ENCODE measurements around the gene SRSF7. TPM values are rescaled to one million over a fixed set of nuclear protein-coding genes. Genes with fewer than 3 reads are reported as not detected.
"Not testable (repeated sequence)": the region's sequence is repeated elsewhere in the genome, so short reads cannot be mapped to it uniquely, and the experiment has no call there.

Gene SRSF7
- total RNA-seq, 3 donors from 2014 or later = 431 to 454 (median 451) TPM

DNA sequence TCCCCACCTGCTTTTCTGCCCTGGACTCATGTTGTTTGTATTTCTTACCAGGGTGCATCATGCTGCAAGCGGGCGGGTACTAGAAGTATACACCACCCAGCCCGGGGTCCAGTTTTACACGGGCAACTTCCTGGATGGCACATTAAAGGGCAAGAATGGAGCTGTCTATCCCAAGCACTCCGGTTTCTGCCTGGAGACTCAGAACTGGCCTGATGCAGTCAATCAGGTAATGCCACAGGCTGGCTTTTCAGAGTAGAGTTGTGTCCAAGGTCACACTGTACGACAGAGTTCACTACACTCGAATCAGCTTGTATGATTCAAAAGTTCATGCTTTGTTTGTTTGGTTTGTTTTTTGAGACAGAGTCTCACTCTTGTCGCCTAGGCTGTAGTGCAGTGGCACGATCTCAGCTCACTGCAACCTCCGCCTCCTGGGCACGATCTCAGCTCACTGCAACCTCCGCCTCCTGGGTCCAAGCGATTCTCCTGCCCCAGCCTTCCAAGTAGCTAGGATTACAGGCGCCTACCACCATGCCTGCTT is 19.4 kb downstream of the SRSF7 start:
- no peaks in the 10 kb centered on the region for H3K4me1 Mint-ChIP-seq (ENCODE audit: low read depth)
- peaks cover 26% of the 10 kb centered on the region for H3K36me3 Mint-ChIP-seq (ENCODE audit: insufficient read depth)
- no peak overlapping the region for H3K4me3 Mint-ChIP-seq
- DNase-seq (no peak), ATAC-seq (no peak)
- H3K27me3 Mint-ChIP-seq (ENCODE audit: low read depth) = no peaks in the 10 kb centered on the region
- no peaks in the 10 kb centered on the region for H3K9me3 Mint-ChIP-seq

DNA sequence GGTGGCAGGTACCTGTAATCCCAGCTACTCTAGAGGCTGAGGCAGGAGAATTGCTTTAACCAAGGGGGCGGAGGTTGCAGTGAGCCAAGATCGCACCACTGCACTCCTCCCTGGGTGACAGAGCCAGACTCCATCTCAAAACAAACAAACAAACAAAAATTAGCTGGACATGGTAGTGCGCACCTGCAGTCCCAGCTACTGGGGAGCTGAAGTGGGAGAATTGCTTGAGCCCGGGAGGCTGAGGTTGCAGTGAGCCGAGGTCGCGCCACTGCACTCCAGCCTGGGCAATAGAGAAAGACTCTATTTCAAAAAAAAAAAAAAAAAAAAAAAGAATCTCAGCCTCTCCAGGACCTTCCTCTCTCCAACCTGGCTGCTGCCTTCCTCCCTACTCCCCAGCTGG is 20.1 kb downstream of the SRSF7 start:
- Mint-ChIP-seq H3K4me1 (ENCODE audit: low read depth) (no peaks in the 10 kb centered on the region), H3K4me3 (no peak overlapping the region), H3K9me3 (no peaks in the 10 kb centered on the region), H3K36me3 (ENCODE audit: insufficient read depth) (peaks cover 26% of the 10 kb centered on the region), H3K27me3 (ENCODE audit: low read depth) (no peaks in the 10 kb centered on the region)
- no peak for ATAC-seq
- DNase-seq = no peak

DNA sequence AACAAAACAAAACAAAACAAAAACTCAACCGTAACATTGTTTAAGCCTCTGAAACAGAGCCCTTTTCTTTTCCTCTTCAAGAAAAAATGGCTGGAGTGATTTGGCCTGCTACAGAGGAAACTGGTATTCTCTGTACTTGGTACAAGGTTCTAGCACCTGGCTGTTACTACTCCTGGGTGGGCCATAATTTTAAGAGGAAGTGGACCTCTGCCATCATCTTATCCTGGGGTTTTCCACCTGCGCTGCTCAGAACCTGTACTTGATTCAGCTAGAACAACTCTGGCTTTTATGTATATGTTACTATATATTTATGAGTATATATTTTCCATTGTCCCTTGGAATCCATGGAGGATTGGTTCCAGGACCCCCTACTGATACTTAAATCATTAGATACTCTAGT is 22.5 kb downstream of the SRSF7 start:
- Mint-ChIP-seq H3K9me3 (no peaks in the 10 kb centered on the region), H3K4me1 (ENCODE audit: low read depth) (peaks cover 20% of the 10 kb centered on the region), H3K4me3 (no peak overlapping the region), H3K27me3 (ENCODE audit: low read depth) (no peaks in the 10 kb centered on the region), H3K36me3 (ENCODE audit: insufficient read depth) (peaks cover 21% of the 10 kb centered on the region)
- ATAC-seq (no peak), DNase-seq (no peak)

DNA sequence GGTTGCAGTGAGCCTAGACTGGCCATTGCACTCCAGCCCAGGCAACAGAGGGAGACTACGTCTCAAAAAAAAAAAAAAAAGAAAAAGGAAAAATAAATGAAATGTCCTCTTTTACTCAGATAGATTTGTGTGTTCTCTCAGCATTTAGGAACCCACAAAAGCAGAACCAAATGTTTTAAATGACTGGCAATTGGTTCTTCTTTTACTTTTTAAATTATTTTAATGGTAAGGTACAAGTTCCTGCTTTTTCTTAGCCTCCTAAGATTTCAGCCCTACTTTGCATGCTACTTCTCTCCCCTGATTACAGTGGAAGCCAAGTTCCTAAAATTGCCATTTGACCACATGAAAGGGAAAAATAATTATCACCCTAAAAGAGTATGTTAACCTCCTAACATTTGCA is 23.5 kb downstream of the SRSF7 start:
- ATAC-seq (no peak), DNase-seq (no peak)
- H3K4me1 Mint-ChIP-seq (ENCODE audit: low read depth) = peaks cover 30% of the 10 kb centered on the region
- no peaks in the 10 kb centered on the region for H3K9me3 Mint-ChIP-seq
- H3K36me3 Mint-ChIP-seq (ENCODE audit: insufficient read depth) = peaks cover 16% of the 10 kb centered on the region
- H3K27me3 Mint-ChIP-seq (ENCODE audit: low read depth) = no peaks in the 10 kb centered on the region
- H3K4me3 Mint-ChIP-seq = no peak overlapping the region

DNA sequence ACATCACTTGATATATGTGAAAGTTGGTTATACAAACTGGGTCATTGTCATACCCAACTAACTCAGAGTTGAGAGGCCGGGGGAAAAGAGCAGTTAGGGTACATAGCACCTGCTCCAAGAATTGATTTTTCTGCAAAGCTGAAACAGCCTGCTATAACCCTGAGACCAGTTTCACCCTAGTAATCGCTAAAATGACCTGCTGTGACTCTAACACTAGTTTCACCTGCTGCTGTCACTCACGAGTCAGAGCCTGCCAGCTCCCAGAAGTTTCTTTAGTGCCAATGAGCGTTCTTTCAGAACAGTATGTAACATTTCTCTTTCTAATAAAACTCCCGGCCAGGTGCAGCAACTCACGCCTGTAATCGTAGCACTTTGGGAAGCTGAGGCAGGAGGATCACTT is 28.0 kb downstream of the SRSF7 start:
- no peak for DNase-seq
- ATAC-seq = peak; percentile 59 to 60
- H3K36me3 Mint-ChIP-seq (ENCODE audit: insufficient read depth) = peaks cover 16% of the 10 kb centered on the region

DNA sequence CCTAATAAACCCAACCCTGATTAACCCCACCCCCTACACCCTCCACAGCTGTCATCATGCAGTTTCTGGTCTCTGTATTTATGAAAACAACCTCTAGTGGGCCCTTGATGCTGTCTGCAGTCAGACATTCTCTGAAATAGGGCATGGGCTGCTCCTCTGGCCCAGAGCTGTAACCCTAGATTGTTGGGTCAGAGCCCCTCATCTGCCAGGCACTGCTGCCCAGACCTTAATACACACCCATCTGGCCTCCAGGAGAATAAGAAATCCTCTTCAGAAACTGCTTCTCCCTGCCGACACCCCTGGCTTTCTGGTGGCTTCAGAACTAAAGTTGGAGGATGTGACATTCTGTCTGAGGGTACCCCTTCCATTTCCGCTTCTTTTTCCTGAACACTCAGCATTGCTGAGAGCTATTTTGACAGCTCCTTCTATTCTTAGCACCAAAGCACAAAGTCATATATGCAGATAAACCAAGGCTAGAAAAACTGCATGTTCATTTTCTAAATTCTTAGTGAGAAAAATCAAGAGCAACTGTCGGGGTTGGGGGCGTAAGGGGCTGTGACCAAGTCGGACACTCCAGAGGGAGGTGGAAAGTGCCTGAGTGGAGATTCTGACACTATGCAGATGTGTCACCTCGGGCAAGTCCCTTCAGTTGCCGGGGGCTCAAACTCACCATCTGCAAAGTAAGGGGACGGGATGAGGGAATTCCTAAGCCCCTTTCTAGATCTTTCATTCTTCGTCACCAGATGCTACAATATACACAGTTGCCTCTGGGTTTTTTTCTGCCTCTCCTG is 28.7 kb downstream of the SRSF7 start:
- Mint-ChIP-seq H3K4me1 (ENCODE audit: low read depth) (peaks cover 54% of the 10 kb centered on the region), H3K4me3 (peak overlapping the region; percentile 64), H3K36me3 (ENCODE audit: insufficient read depth) (peaks cover 16% of the 10 kb centered on the region), H3K9me3 (peaks cover 3% of the 10 kb centered on the region), H3K27me3 (ENCODE audit: low read depth) (no peaks in the 10 kb centered on the region)
- ATAC-seq = peak; percentile 80 to 86
- peak; percentile 48 for DNase-seq

More for the DNA sequence above, 28.0 kb downstream of the SRSF7 start:
- Mint-ChIP-seq H3K4me1 (ENCODE audit: low read depth) (peaks cover 54% of the 10 kb centered on the region), H3K27me3 (ENCODE audit: low read depth) (no peaks in the 10 kb centered on the region), H3K4me3 (peak overlapping the region; percentile 64), H3K9me3 (peaks cover 3% of the 10 kb centered on the region)

DNA sequence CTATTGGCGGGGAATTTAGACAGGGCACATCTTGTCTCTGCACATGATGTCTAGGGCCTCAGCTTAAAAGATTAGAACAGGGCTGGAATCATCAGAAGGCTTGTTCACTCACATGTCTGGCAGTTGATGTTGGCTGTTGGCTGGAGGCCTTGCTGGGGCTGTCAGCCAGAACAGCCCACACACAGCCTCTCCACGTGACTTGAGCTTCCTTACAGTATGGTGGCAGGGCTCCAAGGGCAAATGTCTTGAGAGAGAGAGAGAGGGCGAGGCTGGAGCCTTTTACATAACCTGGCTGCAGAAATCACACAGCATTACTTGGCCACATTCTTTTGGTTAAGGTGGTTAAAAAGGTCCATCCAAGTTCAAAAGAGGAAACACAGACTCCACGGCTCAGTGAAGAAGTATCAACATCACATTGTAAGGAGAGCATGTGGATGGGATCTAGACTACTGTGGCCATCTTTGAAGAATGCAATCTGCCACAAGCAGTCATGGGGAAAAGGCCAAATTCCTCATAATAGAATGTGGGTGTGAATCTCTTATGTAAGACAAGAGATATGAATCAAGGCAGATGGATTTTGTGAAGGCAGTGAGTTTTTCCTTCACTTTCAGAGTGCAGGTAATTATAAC is 30.4 kb downstream of the SRSF7 start:
- Mint-ChIP-seq H3K27me3 (ENCODE audit: low read depth) (no peaks in the 10 kb centered on the region), H3K36me3 (ENCODE audit: insufficient read depth) (peaks cover 21% of the 10 kb centered on the region), H3K4me1 (ENCODE audit: low read depth) (peaks cover 59% of the 10 kb centered on the region), H3K4me3 (peak overlapping the region; percentile 37), H3K9me3 (peaks cover 3% of the 10 kb centered on the region)
- DNase-seq (no peak), ATAC-seq (no peak)

DNA sequence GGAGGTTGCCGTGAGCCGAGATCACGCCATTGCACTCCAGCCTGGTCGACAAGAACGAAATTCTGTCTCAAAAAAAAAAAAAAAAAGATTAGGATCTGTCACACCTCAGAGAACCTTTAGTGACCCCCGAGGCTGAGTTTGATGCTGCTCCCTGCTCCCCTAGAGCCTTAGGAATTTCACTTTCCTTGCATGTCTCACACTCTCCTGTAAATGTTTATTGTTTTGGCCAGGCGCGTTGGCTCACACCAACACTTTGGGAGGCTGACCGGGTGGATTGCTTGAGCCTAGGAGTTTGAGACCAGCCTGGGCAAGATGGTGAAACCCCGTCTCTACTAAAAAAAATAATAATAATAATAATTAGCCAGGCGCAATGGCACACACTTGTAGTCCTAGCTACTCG is 31.5 kb downstream of the SRSF7 start:
- DNase-seq (no peak), ATAC-seq (no peak)
- Mint-ChIP-seq H3K36me3 (ENCODE audit: insufficient read depth) (peaks cover 27% of the 10 kb centered on the region), H3K9me3 (peaks cover 3% of the 10 kb centered on the region), H3K4me3 (no peak overlapping the region), H3K4me1 (ENCODE audit: low read depth) (peaks cover 60% of the 10 kb centered on the region), H3K27me3 (ENCODE audit: low read depth) (no peaks in the 10 kb centered on the region)

DNA sequence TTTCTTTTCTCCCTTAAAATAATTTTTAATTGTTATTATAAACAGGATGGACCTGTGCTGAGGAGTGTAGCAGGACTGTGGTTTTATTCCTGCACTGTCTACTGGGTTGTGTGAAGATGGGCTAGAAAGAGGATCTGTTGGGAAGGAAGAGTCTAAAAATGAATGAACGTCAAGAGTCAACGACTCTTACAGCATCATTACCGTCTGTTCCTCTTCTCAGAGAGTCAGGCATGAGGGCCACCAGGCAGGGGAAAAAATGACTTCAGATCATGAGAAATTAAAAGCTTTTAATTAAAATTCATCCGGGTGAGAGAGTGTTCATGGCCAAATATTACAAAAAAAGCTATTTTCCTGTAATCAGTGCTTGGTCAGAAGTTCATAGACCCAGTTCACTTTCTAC is 32.6 kb downstream of the SRSF7 start:
- no peak for DNase-seq
- H3K27me3 Mint-ChIP-seq (ENCODE audit: low read depth) = no peaks in the 10 kb centered on the region
- no peak for ATAC-seq
- H3K4me3 Mint-ChIP-seq = no peak overlapping the region
- peaks cover 29% of the 10 kb centered on the region for H3K36me3 Mint-ChIP-seq (ENCODE audit: insufficient read depth)
- peaks cover 57% of the 10 kb centered on the region for H3K4me1 Mint-ChIP-seq (ENCODE audit: low read depth)
- H3K9me3 Mint-ChIP-seq = peaks cover 3% of the 10 kb centered on the region

DNA sequence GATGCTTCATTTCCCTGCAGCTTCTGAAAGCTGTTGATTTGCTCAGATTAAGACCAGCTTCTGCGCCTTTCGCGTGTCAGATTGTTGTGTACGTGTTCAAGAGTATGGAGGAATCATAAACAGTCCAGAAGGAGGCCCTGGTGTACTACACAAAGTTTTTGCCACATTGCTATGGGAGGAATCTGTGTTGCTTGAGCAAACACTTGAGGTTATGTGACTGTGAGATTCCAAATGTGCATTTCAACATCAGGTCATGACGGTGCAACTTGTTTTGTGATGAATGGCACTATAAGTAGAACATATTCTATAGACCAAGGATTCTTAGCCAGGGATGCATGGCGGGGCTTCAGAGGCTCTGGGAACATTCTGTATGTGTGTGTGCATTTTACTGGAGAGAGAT is 35.0 kb downstream of the SRSF7 start:
- DNase-seq (no peak), ATAC-seq (no peak)
- peaks cover 7% of the 10 kb centered on the region for H3K9me3 Mint-ChIP-seq
- H3K4me3 Mint-ChIP-seq = no peak overlapping the region
- H3K4me1 Mint-ChIP-seq (ENCODE audit: low read depth) = peaks cover 52% of the 10 kb centered on the region
- H3K36me3 Mint-ChIP-seq (ENCODE audit: insufficient read depth) = peaks cover 33% of the 10 kb centered on the region
- H3K27me3 Mint-ChIP-seq (ENCODE audit: low read depth) = no peaks in the 10 kb centered on the region

DNA sequence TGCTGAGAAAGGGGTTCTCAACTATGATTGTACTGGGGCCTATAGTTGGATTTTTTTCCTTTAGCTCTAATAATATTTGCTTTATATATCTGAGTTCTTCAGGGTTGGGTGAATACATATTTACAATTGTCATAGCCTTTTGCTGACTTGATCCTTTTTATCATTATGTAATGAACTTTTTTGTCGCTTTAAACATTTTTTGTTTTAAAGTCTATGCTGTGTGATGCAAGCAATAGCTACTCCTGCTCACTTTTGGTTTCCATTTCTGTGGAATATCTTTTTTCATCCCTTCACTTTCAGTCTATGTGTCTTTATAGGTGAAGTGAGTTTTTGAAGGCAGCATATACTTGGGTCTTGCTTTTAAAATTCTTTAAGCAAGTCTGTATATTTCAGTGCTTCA is 36.2 kb downstream of the SRSF7 start:
- not testable (repeated sequence) for H3K4me3 Mint-ChIP-seq

DNA sequence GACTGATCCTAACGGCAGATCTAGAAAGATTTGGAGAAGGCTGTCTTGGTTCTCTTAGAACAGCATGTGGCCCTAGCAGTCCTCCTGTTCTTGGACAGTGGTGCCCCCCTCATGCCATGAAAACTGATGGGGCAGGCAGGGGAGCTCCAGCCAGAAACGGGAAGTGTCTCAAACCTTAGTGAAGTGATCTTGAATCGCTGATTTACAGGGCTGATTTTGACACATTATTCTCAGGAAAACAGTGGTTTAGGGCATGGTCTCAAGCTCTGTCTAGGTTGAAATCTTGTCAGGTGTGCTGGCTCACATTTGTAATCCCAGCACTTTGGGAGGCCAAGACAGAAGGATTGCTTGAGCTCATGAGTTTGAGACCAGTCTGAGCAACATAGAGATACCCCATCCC is 37.8 kb downstream of the SRSF7 start:
- Mint-ChIP-seq H3K4me1 (ENCODE audit: low read depth) (peaks cover 67% of the 10 kb centered on the region), H3K4me3 (no peak overlapping the region), H3K36me3 (ENCODE audit: insufficient read depth) (peaks cover 22% of the 10 kb centered on the region), H3K27me3 (ENCODE audit: low read depth) (no peaks in the 10 kb centered on the region), H3K9me3 (peaks cover 4% of the 10 kb centered on the region)
- DNase-seq = no peak
- ATAC-seq = no peak

More for the DNA sequence above, 36.2 kb downstream of the SRSF7 start:
- Mint-ChIP-seq H3K4me1 (ENCODE audit: low read depth) (peaks cover 53% of the 10 kb centered on the region), H3K36me3 (ENCODE audit: insufficient read depth) (peaks cover 27% of the 10 kb centered on the region)
- DNase-seq; H3K9me3 Mint-ChIP-seq; H3K27me3 Mint-ChIP-seq (ENCODE audit: low read depth): not testable (repeated sequence)
- ATAC-seq = peak; percentile 78 to 86

DNA sequence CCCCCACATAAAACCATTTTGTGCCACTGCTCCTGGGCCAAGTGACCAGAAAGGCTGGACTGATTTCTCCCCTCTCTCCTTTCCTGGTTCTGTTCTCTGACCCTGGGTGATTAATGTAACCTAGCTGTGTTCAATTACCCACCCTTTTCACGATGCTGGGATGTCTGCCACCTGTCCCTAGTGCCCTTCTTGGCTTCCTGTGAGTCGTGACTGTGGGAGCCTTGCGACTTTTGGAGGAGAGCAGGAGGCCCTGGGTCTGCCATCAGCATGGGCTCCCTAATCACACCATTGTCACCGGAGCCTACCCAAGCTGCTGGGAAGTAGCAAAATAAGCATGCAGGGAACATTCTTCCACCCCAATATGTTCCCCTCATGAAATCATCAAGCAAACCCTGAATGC is 38.3 kb downstream of the SRSF7 start:
- H3K36me3 Mint-ChIP-seq (ENCODE audit: insufficient read depth) = peaks cover 22% of the 10 kb centered on the region
- peaks cover 4% of the 10 kb centered on the region for H3K9me3 Mint-ChIP-seq
- H3K4me1 Mint-ChIP-seq (ENCODE audit: low read depth) = peaks cover 69% of the 10 kb centered on the region
- DNase-seq (no peak), ATAC-seq (no peak)
- H3K4me3 Mint-ChIP-seq = no peak overlapping the region
- no peaks in the 10 kb centered on the region for H3K27me3 Mint-ChIP-seq (ENCODE audit: low read depth)

DNA sequence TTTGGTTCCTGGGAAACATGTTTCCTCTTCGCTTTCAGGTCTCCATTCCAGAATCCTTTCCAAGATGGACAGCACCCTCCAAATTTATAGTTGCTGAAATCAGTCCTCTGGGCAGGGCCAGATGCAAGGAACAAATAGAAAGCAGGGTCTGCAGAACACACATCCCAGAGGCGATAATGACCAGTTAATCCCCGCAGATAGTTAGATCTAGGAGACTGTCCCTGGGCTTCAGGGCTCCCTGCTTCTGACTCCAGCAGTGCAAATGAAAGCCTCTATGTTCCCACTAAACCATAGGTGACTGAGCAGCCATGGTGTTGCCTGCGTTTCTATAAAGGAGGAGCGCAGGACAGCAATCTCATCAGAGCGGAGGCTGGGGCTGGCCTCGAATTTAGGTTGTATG is 38.7 kb downstream of the SRSF7 start:
- H3K27me3 Mint-ChIP-seq (ENCODE audit: low read depth) = no peaks in the 10 kb centered on the region
- no peak overlapping the region for H3K4me3 Mint-ChIP-seq
- ATAC-seq (no peak), DNase-seq (no peak)
- peaks cover 71% of the 10 kb centered on the region for H3K4me1 Mint-ChIP-seq (ENCODE audit: low read depth)
- H3K36me3 Mint-ChIP-seq (ENCODE audit: insufficient read depth) = peaks cover 24% of the 10 kb centered on the region
- H3K9me3 Mint-ChIP-seq = peaks cover 4% of the 10 kb centered on the region

DNA sequence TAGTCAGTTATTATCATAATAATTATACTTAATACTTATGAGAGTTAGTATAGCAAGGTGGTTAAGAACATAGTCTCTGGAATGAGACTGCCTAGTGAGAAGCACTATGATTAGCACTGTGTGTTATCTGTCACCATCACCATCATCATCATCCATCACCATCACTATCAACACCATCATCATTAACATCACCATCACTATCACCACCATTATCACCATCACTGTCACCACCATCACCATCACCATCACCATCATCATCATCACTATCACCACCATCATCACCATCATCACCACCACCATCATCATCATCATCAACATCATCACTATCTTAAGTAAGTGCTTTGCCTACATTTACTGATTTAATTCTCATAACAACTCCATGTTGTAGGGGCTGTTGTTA is 39.6 kb downstream of the SRSF7 start:
- no peak overlapping the region for H3K4me3 Mint-ChIP-seq
- no peaks in the 10 kb centered on the region for H3K27me3 Mint-ChIP-seq (ENCODE audit: low read depth)
- H3K36me3 Mint-ChIP-seq (ENCODE audit: insufficient read depth) = peaks cover 29% of the 10 kb centered on the region

More for the DNA sequence above, 39.6 kb downstream of the SRSF7 start:
- no peak for DNase-seq
- no peak for ATAC-seq
- Mint-ChIP-seq H3K4me1 (ENCODE audit: low read depth) (peaks cover 79% of the 10 kb centered on the region), H3K9me3 (peaks cover 4% of the 10 kb centered on the region)
